HG02571 (cell line): Measurements from ENCODE around the gene TM4SF4.
"Not testable (repeated sequence)": the region's sequence is repeated elsewhere in the genome, so short reads cannot be mapped to it uniquely, and the experiment has no call there.

Experiments used
- ATAC-seq: cut with Tn5 transposase; IDR thresholded peaks from one replicate; pipeline ENCODE4 v1.9.1; 2021; ENCODE audit warnings: mild to moderate bottlenecking, moderate library complexity; ENCODE audit not compliant: unreplicated experiment

The TM4SF4 gene

GRCh38 chr3:149474250-149474817 lies at the start of gene TM4SF4:
Gene TM4SF4, plus strand, starts transcription at chr3:149474697. Its CDS starts 181 bp downstream, at chr3:149474878.
- ATAC-seq = no peak

- no peak for ATAC-seq
These were observed 49.6 kb upstream of the TM4SF4 start for GRCh38 chr3:149424918-149425317.

GRCh38 chr3:149426325-149426724 lies 48.2 kb upstream of the TM4SF4 start:
- no peak for ATAC-seq

GRCh38 chr3:149428087-149428486 lies 46.4 kb upstream of the TM4SF4 start:
- no peak for ATAC-seq

- no peak for ATAC-seq
These were observed 44.3 kb upstream of the TM4SF4 start for GRCh38 chr3:149430216-149430615.

- ATAC-seq = no peak
These were observed 42.3 kb upstream of the TM4SF4 start for GRCh38 chr3:149432149-149432548.

- no peak for ATAC-seq
These were observed 38.3 kb upstream of the TM4SF4 start for GRCh38 chr3:149435996-149436885.

GRCh38 chr3:149437286-149437685 lies 37.2 kb upstream of the TM4SF4 start:
- ATAC-seq = no peak

- no peak for ATAC-seq
These were observed 36.8 kb upstream of the TM4SF4 start for GRCh38 chr3:149437710-149438109.

- no peak for ATAC-seq
These were observed 35.5 kb upstream of the TM4SF4 start for GRCh38 chr3:149438981-149439380.

GRCh38 chr3:149441642-149442041 lies 32.9 kb upstream of the TM4SF4 start:
- no peak for ATAC-seq

- ATAC-seq = no peak
These were observed 32.5 kb upstream of the TM4SF4 start for GRCh38 chr3:149442043-149442442.

- no peak for ATAC-seq
These were observed 31.5 kb upstream of the TM4SF4 start for GRCh38 chr3:149442851-149443544.

GRCh38 chr3:149443545-149443912 lies 31.0 kb upstream of the TM4SF4 start:
- no peak for ATAC-seq

GRCh38 chr3:149444867-149445266 lies 29.6 kb upstream of the TM4SF4 start:
- ATAC-seq = not testable (repeated sequence)

GRCh38 chr3:149448331-149448831 lies 26.1 kb upstream of the TM4SF4 start:
- no peak for ATAC-seq

GRCh38 chr3:149449182-149449581 lies 25.3 kb upstream of the TM4SF4 start:
- no peak for ATAC-seq

- no peak for ATAC-seq
These were observed 24.7 kb upstream of the TM4SF4 start for GRCh38 chr3:149449799-149450198.

GRCh38 chr3:149450281-149450680 lies 24.2 kb upstream of the TM4SF4 start:
- no peak for ATAC-seq

GRCh38 chr3:149452036-149452435 lies 22.5 kb upstream of the TM4SF4 start:
- ATAC-seq = no peak

GRCh38 chr3:149453140-149453805 lies 21.2 kb upstream of the TM4SF4 start:
- ATAC-seq = no peak
